GM21576 (cell line): ENCODE data around the gene SLC25A30.
"Not testable (repeated sequence)": the region's sequence is repeated elsewhere in the genome, so short reads cannot be mapped to it uniquely, and the experiment has no call there.

ENCODE experiments used
- ATAC-seq: cut with Tn5 transposase; IDR thresholded peaks from one replicate; pipeline ENCODE4 v1.9.1; 2021; ENCODE audit warnings: mild to moderate bottlenecking, moderate library complexity; ENCODE audit not compliant: unreplicated experiment

Gene SLC25A30

DNA sequence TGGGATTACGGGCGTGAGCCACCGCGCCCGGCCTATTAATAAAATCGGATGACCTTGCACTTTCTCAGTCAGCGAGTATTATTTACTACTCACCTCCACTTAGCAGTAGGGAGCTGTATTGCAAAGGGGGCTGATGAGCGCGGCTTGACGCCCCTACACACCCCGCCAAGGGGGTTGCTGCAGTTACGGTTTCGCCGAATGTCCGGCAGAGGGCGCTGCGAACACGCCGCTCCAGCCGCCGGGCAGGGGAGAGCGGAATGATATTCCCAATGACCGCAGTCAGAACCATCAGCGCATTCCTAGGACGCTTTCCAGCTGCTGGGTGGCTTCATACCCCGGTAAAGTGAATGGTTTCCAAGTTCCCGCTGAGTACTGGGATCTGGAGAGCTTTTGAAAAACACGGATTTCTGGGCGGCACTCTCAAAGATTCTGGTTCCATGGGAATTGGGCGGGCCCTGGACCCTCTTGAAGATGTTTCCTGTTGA lies 47.2 kb downstream of the SLC25A30 start:
- no peak for ATAC-seq

DNA sequence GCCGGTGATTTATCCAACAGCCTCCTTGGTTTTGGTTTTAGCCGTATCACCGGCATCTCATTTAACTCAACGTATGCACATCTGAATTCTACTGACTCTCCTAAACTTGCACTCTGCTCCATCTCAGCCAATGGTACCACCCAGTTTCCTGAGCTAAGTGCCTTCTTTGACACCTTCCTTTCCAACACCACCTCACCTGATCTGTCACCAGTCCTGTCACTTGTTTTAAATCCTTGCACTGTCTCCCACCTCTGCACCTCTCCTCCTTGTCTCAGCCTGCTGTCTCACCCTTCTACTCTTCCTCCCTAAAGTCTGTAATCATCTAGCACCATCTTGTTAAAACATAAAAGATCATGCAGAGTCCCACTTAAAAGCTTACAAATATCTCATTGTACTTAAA lies 49.1 kb downstream of the SLC25A30 start:
- ATAC-seq = no peak

DNA sequence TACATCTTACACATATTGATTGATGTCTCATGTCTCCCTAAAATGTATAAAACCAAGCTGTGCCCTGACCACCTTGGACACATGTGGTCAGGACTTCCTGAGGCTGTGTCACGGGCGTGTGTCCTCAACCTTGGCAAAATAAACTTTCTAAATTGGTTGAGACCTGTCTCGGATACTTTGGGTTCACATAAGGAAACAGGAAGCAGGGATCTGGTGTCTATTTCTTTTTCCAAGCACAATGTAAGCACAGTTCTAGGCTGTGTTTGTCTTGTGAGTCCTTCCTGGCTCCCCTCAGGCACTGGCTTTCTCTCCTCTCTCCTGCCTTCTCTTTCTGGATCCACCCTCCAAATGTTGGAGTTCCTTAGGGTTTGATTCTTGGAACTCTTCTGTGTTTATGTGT lies 49.6 kb downstream of the SLC25A30 start:
- no peak for ATAC-seq

DNA sequence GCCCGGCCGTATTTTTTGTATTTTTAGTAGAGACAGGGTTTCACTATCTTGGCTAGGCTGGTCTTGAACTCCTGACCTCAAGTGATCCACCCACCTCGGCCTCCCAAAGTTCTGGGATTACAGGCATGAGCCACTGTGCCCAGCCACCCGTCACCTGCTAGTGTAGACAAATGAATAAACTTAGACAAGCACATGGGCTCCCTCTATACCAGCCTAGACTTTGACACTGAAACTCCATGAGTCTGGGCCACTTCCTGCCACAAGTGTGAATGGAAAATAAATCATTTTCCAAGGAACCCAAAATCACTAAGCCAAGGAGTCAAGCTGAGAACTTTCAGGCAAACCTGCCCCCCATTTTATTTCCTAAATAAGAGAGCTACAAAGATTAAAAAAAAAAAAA lies 50.2 kb downstream of the SLC25A30 start:
- no peak for ATAC-seq

DNA sequence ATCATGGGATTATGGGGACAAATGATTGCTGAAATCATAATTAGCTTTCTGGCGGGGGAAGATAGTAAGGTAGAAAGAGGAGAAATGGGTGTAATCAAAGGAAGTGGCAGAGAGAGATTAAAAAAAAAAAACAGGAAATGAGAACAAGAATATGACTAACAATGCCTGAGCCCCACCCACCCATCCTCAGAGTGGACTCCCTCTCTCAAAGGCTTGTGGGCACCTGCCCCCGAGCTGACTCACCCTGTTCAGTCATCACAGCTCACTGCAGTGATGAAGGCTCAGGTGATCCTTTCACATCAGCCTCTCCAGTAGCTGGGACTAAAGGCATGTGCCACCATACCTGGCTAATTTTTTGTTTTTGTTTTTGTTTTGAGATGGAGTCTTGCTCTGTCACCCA lies 50.8 kb downstream of the SLC25A30 start:
- ATAC-seq = peak; percentile 98

DNA sequence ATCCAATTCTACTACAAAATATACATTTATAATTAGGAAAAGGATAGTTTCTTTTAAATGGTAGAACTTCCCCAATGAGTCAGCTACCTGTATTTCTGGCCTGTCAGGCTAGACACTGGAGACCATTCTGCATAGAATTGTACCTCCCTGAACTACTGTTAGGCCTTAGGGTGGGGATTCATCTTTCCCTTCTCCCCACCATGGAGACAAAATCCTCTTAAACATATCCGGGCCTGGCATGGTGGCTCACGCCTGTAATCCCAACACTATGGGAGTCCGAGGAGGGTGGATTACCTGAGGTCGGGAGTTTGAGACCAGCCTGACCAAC lies 52.7 kb downstream of the SLC25A30 start:
- no peak for ATAC-seq

DNA sequence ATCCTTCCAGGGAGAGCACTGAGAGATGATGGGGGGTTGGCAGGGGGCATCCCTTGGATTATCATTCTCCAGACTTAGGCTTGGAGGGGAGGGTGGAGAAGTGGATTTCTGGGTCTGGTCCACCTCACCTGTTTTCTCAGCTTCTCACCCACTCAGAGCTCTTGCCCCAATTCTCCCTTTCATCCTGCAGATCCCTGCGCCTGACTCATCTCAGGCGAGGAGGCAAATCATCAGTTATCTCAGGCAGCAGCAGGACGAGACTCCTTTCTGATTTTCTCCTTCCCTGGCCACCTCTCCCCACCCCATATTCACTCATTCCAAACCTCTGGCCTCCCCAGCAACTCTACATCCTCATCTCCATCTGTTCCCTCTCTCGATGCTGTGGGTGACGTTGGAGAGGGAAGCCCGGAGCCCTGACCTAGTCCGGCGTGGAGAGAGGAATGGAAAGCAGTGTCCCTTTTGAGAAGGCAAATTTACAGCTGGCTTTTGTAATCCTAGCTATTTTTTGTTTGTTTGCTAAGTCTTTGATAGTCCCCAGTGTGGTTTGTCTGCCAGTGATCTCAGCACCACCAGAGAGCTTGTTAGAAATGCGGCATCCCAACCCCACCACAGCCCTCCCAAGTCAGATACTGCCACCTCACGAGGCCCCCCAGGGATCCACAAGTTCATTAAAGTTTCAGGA lies 53.2 kb downstream of the SLC25A30 start:
- no peak for ATAC-seq

DNA sequence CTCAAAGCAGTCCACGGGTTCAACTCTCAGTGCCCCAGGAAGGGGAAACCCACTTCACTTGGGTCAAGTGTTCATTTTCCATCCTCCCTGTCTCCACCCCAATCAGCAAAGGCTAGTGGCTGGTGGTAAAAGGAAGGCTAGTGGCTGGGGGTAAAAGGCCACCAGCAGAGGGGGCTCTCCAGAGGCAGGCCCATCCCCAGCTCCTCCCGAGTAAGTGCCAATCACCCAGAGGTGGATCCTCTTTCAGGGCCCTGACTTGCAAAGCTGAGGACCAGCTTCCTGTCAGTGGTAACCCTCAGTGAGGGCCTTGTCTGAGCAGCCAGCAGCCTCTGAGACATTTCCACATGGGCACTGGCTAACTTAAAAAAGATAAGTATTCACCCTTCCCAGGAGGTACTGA lies 55.2 kb downstream of the SLC25A30 start:
- ATAC-seq = no peak

DNA sequence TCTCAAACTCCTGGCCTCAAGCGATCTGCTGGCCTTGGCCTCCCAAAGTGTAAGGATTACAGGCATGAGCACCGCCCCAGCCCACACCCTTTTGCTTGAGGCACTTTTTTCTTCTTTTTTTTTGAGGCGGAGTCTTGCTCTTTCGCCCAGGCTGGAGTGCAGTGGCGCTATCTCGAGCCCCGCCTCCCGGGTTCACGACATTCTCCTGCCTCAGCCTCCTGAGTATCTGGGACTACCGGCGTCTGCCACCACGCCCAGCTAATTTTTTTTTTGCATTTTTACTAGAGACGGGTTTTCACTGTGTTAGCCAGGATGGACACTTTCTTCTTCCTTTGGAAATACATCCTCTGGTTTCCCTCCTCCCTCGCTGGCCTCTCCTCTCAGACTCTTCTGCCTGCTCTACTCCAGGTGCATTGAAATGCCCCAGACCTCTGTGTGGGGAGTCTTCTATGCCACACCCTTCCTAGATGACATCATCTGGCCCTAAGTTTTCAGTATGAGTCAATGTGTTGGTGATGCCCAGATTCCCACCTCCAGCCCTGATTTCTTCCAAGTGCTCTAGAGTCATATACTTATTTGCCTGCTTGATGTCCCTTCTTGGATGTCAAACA lies 56.5 kb downstream of the SLC25A30 start:
- ATAC-seq = no peak

DNA sequence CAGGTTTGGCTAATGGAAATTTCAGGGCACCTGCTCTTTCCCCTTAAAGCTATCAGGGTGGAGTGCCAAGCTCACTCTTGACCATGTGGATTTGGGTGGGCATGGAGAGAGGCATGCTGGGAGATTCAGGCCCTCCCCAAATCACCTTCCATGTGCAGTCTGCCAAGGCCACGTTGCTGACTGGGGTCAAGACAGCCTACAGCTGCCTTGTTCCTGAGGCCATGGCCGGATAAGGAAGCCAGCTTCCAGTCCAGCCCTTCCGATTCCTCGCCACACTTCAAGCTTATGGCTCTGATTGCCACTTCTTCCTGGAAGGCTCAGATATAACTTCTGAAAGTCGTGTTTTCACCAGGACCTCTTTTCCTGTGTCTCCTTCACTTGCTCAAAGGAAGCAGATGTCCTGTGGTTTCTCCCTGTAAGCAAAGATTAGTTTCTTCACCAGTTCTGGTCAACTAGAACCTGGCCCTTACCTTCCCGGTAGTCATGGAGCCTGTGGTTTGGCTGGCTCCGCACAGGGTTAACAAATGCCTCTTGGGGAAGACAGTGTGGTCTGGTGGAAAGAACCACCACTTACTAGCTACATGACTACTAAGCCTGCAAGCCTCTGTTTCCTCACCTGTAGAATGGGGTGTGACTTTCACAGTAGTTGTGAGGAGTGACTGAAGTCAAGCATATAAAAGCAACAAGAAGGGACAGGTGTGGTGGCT lies 61.1 kb downstream of the SLC25A30 start:
- no peak for ATAC-seq

DNA sequence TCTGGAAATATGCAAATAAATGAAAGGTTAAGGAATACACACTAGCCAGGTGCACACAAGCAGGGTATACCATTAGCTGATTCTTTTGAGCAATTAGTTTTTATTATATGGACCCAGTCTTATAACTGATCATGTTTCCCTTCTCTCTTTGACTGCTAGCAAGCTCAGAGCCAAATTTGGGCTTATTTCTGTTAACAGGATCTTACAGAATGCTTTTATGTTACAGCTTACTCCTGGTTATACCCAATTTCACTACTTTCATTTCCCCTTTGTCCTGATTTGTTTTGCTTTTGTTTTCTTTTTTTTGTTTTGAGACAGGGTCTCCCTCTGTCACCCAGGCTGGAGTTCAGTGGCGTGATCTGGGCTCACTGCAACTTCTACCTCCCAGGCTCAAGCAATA lies 64.3 kb downstream of the SLC25A30 start:
- no peak for ATAC-seq

DNA sequence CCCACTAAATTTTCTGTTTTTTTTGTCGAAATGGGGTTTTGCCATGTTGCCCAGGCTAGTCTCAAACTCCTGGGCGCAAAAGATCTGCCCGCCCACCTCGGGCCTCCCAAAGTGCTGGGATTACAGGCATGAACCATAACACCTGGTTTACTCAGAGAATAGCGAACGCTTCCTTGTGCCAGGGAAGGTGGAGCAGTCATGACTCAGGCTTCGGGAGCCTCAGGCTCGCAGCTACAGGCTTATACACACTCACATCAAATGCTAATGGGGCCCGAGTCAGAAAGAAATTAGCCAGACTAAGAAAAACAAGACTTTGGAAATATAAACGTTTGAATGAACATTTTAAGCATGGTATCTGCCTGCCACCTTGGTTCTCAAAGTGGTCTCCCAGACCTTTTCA lies 66.1 kb downstream of the SLC25A30 start:
- ATAC-seq = no peak

DNA sequence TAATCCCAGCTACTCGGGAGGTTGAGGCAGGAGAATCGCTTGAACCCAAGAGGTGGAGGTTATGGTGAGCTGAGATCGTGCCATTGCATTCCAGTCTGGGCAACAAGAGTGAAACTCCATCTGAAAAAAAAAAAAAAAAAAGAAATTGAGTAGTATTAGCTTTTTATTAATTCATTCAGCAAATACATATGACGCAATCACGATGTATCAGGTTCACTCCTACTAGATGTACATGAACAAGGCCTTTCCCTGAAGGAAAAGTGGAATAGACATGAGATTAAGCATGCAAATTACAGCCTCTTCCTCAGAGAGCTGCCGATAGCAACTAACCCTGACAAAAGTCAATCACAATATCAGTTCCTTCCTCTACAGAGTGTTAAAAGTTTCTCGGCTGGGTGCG lies 68.0 kb downstream of the SLC25A30 start:
- no peak for ATAC-seq

DNA sequence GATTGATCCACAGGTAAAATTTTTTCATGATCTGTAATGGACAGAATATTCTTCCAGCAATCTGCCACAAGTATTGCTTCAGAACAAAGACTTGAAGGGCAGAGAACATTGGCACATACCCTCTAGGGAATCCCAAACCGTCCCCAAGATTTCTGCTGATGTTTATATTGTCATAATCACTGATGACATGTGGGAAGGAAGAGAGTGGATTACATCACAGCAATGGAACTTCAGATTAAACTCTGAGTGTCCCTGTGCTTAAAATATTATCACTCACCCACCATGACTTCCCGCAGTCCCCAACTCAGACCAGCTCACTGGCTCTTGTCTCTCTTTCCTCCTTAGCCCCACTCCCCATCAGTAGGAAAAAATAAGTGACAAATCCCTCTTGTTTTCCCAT lies 68.7 kb downstream of the SLC25A30 start:
- no peak for ATAC-seq

DNA sequence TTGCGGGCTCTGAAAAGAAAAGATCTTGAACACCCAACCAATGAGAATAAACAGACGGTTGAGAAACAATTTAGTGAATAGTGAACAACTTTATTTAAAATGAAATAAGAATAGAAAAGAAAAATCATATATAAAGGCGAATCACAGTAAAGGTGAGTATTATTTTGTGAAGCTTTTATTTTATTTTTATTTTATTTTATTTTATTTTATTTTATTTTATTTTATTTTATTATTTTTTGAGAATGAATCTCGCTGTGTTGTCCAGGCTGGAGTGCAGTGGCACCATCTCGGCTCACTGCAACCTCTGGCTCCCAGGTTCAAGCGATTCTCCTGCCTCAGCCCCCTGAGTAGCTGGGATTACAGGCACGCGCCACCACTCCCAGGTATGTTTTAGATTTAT lies 74.1 kb downstream of the SLC25A30 start:
- not testable (repeated sequence) for ATAC-seq
